Left cardiac atrium (tissue), 4 donors: ENCODE results near the gene ST3GAL5. TPM values are rescaled to one million over a fixed set of nuclear protein-coding genes. Genes with fewer than 3 reads are reported as not detected.

Experiments
- ATAC-seq, 2 donors: fragments of 200-7000 bp; cut with Tn5 transposase; one replicate each; pipeline ENCODE4 v1.9.1; 2020; ENCODE audit warnings: mild to moderate bottlenecking in 2 of 2, moderate library complexity in 2 of 2
- DNase-seq: peaks from one replicate; pipeline ENCODE4 v3.0.0-alpha.2; 2020
- intact Hi-C, 2 donors: fragments of 100-400 bp; cut with DNase I; formaldehyde crosslinking; loops; one replicate each; pipeline versions ENCODE4 v1.14.1 to v1.15.1; 2022 to 2023
- total RNA-seq, 2 donors: library from RNA; stranded (reverse); fragmentation: NEBNext Ultra II Directional; extraction: Animal tissue kit (Norgen Biotek cat#: 25700); gene quantifications; one replicate each; pipeline ENCODE4 v1.2.1, GENCODE V29; 2021
- donor health status: DM: no; HTN: yes; CAD: no.
- donor health status: DM: no; HTN: yes; CAD: no; lungs with severe emphysema.
- donor health status: DM: yes; HTN: yes; CAD: no.
- donor health status: Dilated cardiomyopathy.

ST3GAL5 gene
- total RNA-seq, 2 donors from 2014 or later, result 10.6 to 12.5 TPM

GRCh38 chr2:85819811-85820510 is 68.8 kb downstream of the ST3GAL5 start:
- no peak for ATAC-seq
- intact Hi-C loops, result loop anchor here in 1 of 2 donors (10.0 kb wide), 1 partner anchor 175 kb away; no protein-coding TSS in a partner anchor

DNA sequence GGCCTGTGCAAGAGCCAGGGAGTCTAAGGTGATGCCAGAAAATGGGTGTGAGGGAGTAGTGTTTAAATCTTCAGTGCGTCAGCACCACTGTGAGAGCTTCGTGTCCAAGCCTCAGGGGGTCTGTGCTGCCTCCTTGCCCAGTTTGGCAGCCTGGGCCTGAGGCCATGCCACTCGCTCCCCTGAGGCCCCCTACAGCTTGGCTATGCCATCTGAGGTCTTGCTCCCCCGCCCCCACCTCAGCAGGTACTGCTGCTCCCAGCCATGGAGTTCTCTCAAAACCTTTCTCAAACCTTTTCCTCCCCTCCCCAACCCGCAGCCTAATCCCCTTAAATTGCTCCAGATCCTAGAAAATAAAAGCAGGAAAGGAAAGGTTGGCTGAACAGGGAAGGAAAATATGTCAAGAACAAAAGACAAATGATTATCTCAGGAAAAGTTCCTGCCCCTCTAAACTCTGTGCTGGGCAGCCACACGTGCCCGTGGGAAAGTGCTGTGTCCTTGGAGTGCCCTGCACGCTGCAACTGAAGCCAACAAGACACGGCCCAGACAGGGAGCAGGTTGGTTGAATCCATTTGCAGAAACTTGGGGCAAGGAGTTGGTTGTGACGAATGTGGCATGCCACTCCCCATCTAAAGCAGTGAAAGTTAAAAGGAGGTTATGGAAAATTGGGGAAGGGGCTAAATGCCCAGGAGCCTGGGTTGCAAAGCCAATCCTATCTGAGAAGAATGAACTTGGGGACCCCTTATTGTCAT is 73.8 kb downstream of the ST3GAL5 start:
- intact Hi-C loops, result loop anchor here (1.0 to 10.0 kb wide), 4 partner anchors 86 to 178 kb away; no protein-coding TSS in a partner anchor
- ATAC-seq (peak; percentile 6 to 51), DNase-seq (no peak)

More at GRCh38 chr2:85819811-85820510, 68.8 kb downstream of the ST3GAL5 start:
- no peak for DNase-seq

DNA sequence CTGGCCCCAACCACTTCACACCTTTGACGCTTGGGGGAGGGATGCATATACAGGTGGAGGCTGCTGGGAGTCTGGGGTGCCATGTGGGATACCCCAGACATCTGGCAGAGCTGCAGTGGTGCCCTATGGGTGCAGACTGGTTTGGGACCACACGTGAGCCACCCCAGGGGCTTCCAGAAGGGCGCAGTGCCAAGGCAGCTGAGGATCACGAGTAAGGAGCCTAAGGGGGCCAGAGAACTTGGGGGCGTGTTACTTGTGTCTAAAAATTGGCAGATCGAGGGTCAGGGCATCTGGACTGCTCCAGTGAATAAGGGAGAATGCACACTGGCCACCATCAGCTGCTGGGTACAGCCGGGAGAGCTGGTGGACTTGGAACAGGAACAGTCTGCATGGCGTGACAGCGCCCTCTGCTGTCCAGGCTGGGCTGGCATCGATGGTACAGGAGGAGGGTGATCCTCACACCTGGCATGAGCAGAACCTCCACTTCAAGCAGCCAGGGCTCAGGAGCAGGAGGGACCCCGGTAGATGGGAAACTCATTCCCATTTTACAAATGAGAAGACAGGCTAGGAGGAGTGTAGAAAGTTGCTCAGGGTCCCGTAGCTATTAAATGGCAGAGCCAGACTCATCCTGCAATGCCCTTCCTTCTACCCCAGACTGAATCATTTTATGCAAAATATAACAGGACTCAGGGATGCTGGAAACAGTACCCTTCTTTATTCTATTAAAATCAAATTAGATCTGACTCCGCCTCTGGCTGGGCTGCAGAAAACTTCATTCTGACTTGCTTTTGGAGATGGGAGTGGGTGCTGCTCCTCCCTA is 74.6 kb downstream of the ST3GAL5 start:
- ATAC-seq (peak; percentile 93 to 94), DNase-seq (peak; percentile 91)
- intact Hi-C loops, result loop anchor here (1.0 to 10.0 kb wide), 4 partner anchors 85 to 177 kb away; no protein-coding TSS in a partner anchor

DNA sequence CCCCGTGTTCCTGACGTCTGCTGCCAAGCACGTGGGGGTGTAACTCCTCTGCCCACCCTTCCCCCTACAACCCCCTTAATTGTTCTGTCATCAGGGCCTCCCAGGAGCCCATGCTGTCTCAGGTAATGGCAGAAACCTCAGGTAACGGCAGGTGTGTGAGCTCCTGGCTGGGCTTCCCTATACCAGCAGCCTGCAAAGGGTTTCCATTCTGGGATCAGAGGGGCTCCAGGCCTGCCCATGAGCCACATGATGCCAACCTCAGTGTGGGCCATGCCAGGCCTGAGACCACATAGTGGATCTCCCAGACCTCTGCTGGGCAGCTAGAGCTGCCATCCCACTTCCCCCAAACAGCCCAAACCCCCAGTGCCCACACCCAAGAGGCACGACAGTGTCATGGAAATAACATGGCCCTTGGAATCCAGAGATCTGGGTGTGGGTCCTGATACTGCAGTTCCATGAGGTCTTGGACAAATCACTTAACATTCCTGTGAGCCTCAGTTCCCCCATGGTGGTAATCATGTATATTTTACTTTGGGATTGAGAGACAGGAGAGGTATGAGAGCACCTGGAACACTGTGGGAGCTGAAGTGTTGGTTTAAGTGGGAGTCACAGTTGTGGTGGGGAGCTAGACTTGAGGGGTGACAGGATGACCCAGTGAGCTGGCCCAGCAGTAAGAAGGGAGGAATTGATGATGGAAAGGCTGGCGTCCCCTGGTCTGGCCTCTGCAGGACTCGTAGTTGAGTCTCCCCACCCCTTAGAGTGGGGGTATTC is 75.4 kb downstream of the ST3GAL5 start:
- intact Hi-C loops, result loop anchor here (5.0 to 10.0 kb wide), 3 partner anchors 86 to 176 kb away; no protein-coding TSS in a partner anchor
- ATAC-seq, result no peak
- no peak for DNase-seq

DNA sequence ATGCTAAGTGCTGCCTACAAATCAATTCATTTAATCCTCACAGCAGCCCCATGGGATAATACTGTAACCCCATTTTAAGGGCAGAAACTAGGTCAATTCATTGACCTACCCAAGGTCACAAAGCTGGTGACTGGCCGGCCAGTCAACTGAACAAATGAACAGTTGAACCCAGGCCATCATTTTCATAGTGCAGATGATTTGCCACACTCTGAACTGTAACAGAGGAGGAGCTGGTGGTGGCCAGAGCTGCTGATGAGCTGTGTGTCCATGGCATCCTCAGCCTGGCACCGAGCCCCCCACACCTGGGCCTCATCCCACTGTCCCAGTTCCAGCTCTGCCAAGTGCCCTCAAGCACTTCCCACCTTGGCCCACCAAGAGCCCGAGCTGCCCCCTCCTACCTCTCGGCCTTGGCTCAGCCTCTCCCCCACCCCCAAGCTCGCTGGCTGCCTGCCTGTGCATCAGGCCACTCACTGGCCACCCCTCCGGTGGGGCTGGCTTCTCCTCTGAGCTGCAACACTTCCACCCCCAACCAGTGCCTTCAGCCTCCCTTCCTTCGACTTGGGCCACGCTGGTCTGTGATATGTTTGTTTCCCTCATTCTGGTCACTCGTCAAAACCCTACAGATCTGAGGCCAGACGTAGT is 76.6 kb downstream of the ST3GAL5 start:
- no peak for ATAC-seq
- no peak for DNase-seq
- intact Hi-C loops, result loop anchor here (5.0 to 10.0 kb wide), 3 partner anchors 85 to 175 kb away; no protein-coding TSS in a partner anchor

DNA sequence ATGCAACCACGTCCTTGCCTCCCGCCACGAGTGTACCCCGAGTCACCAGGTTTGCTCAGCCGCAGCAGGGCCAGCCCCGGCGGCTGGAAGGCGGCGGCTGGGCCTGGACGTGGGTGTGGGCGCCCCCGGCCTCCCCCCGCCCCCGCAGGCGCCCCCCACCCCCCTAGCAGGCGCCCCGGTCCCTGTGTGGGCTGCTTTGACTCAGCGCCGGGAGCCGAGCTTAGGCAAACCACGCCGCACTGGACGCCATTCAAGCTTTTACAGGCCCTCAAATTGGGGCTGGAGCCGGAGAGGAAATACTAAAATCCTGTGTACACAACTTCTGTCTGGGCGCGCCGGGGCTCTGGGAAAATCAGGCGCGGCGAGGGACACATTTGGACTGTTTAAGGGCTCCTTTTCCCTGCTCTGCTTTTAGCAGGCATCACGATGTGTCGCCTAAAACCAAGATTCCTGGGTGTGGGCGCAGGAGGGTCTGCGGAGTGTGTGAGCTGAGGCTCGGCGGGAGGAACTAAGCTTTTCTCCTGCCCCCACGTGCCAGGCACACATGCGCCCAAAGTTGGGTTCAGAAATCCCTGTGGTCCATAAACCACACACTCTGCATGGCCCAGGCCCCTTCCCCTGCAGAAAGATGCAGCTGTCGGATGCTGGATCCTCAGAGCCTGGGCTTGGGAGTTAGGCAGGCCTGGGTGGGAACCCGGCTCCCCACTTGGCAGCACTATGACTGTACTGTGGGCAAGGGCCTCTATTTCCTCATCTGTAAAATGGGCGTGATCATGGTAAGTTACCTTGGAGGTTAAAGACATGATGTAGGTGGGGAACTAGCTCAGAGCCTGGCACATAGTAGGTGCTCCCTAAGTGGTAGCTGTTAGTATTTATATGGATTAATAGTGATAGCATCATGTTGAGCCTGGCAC is 77.4 kb downstream of the ST3GAL5 start:
- peak; percentile 75 for DNase-seq
- intact Hi-C loops, result loop anchor here (1.0 to 10.0 kb wide), 4 partner anchors 83 to 174 kb away; no protein-coding TSS in a partner anchor
- peak; percentile 42 to 46 for ATAC-seq

DNA sequence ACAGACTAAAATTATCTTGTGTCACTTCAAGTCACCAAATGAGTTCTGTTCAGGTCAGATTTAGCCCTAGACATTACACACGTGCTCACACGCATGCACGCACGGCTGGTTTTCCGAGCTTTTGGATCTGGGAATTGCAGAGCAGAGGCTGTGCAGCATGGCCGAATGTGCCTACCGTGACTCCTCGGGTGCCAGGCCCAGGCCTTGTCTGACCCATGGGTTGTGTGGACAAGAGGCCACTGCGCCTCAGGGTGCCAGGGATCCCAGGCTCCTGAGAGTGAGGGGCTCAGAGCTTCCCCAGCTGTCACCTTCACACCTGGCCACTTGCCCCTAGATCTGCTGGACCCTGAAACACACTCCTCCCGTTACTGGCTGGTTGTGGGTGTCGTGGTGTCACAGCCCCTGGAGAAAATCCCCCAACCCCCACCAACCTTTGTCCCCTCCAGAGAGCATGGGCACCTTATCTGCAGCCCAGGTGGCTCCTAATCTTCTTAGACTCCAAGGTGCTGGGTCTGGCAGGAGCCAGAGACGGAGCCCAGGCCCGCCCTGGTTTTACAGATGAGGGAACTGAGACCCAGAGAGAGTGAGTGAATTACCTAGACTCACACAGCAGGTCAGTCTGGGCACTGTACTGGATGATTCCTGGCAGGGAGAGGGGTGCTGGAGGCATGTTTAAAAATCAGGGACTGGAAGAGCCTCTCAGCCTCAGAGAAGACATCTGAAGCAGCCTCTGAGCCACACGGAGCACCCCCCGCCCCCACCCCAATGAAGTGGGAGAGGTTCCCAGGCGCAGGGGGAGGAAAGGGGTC is 78.2 kb downstream of the ST3GAL5 start:
- no peak for DNase-seq
- intact Hi-C loops, result loop anchor here (1.0 to 10.0 kb wide), 4 partner anchors 82 to 173 kb away; no protein-coding TSS in a partner anchor

DNA sequence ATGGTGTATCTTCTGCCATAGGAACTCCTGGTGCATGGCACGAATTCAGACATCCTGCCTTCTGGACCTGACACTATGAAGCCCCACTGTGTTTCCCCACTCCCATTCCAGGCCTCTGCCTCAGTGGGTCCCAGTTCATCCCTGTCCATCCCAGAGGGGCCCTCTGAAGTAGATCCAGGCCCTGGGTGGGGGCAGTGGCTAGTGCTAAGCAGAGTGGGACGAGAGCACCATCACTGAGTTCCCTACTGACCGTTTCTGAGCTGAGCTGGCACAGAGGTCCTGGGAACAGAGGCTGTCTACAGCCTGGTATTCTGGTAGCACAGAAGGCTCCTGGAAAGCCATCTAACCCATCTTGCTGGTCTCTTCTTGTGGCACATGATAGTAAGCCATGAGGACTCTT is 81.0 kb downstream of the ST3GAL5 start:
- DNase-seq, result no peak
- intact Hi-C loops, result no loop called here
- ATAC-seq, result no peak

More for the DNA sequence above, 78.2 kb downstream of the ST3GAL5 start:
- ATAC-seq, result peak in 1 of 2 donors; percentile 35

DNA sequence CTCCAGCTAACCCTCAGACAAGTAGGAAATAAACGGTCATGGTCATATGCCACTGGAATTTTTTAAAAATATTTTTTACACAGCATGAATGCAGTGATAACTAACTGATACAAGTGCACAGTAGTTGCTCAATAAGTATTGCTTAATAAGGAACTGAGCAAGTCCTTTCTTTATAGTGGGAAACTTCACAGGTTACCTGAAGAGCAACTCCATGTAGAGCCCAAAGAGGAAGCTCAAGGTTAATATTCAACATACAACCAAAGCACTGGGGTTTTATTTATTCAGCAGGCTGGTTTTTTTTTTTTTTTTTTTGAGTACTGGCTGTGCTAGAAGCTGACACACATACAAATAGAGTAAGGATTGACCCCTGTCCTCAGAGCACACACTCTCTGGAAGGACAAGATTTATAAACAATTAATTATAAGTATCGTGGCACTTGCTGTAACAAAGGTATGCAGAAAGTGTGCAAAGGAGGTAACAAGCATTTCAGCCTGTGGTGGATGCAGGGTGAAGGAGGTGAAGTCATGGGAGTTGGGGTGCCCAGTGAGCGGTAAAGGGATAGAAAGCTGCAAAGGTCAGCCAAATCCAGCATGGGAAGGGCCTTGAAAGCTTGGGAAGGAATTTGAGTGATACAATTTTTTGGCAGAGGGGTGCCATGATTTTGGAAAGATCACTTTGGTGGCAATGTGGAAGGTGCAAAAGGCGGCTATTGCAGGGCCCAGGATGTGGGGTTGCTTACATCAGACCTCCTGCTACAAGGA is 82.3 kb downstream of the ST3GAL5 start:
- no peak for ATAC-seq
- DNase-seq, result no peak
- intact Hi-C loops, result no loop called here

GRCh38 chr2:85804583-85804982 is 84.2 kb downstream of the ST3GAL5 start:
- peak in 1 of 2 donors; percentile 19 for ATAC-seq
- DNase-seq, result peak; percentile 20
- intact Hi-C loops, result no loop called here

GRCh38 chr2:85803704-85804425 is 84.9 kb downstream of the ST3GAL5 start:
- DNase-seq, result peak; percentile 10
- intact Hi-C loops, result no loop called here

GRCh38 chr2:85802354-85803103 is 86.3 kb downstream of the ST3GAL5 start:
- intact Hi-C loops, result no loop called here
- peak; percentile 2 for DNase-seq
- no peak for ATAC-seq

More at GRCh38 chr2:85803704-85804425, 84.9 kb downstream of the ST3GAL5 start:
- ATAC-seq, result no peak

DNA sequence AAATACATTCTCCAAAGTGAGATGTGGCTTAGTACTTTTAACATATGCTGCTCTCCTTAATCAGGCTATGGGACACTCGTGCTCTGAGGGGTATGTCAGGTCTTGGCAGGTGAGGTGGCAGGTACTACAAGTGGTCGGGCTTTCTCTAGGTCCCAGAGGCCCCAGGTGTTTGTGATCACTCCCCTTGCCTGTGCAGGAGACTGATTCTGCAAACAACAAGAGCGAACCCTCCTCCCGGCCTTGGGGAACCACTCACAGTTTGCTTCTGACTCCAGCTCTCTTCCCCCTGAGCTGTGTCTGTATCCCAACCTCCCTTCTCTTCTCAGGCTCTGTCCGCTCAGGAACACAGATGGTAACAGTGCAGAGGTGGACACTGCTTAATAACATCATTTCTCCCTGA is 86.9 kb downstream of the ST3GAL5 start:
- ATAC-seq (no peak), DNase-seq (peak; percentile 12)
- intact Hi-C loops, result no loop called here

GRCh38 chr2:85800586-85800985 is 88.2 kb downstream of the ST3GAL5 start:
- peak; percentile 8 for DNase-seq
- intact Hi-C loops, result no loop called here
- no peak for ATAC-seq
